ENCODE measurements around the gene JMJD8.

DNA sequence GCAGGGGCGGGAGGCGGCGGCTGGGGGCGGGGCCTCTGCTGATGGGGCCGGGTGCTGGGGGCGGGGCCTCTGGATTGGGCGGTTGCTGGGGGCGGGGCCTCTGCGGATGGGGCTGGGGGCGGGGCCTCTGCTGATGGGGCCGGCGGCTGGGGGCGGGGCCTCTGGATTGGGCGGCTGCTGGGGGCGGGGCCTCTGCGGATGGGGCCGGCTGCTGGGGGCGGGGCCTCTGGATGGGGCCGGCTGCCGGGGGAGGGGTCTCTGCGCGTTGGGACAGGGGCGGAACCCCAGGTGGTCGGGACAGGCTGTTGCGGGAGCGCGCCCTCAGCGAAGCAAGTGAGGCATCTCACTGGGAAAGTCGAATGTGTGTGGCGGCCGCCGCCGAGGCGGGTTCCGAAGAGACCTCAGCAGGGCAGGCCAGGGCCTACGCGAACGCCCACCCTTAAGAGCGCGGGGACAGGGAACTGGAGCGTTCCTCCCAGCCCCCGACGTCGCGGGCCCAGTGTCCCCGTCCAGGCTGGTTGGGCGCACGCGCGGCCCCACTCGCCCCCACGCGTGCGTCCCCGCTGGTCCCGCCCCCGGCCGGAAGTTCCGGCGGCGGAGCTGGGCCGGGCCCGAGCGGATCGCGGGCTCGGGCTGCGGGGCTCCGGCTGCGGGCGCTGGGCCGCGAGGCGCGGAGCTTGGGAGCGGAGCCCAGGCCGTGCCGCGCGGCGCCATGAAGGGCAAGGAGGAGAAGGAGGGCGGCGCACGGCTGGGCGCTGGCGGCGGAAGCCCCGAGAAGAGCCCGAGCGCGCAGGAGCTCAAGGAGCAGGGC lies 4.1 kb downstream of the JMJD8 start, which contains the start of gene STUB1:
- no peak for TF ChIP-seq TAF1 (IDR thresholded peaks at IDR 0.05; ENCODE audit: borderline replicate concordance, insufficient read depth, low read length)
- TF ChIP-seq POLR2AphosphoS5 (IDR thresholded peaks at IDR 0.05; ENCODE audit: low read depth, low read length), result no peak
- TF ChIP-seq REST (IDR thresholded peaks at IDR 0.05; ENCODE audit: insufficient read depth in 1 of 2, low read depth in 2 of 2, low read length in 2 of 2), result no peak
- no peak for TF ChIP-seq SIN3A (IDR thresholded peaks at IDR 0.05; ENCODE audit: borderline replicate concordance, insufficient read depth, low read length)
- TF ChIP-seq FOXP2 (optimal IDR thresholded peaks at IDR 0.05; ENCODE audit: borderline replicate concordance, extremely low read depth, extremely low read length, insufficient read depth), result no peak

Data from PFSK-1 (cell line).